Keratinocyte (primary cell): ENCODE data around the gene NPLOC4. TPM values are rescaled to one million over a fixed set of nuclear protein-coding genes. Genes with fewer than 3 reads are reported as not detected.

Source experiments
- DNase-seq: peaks from one replicate; pipeline ENCODE4 v3.0.0-alpha.2; 2011; ENCODE audit warnings: low read depth, missing footprints, low spot score
- FAIRE-seq: peaks from 2 replicates; lab custom pipeline; 2011; peaks lifted over from hg19 to GRCh38; lab: Jason Lieb, UNC
- H2AFZ ChIP-seq: 2 replicates; pipeline ENCODE4 v1.6.0; 2012; ENCODE audit warnings: low read length, control low read depth, inconsistent platforms; ENCODE audit not compliant: control insufficient read depth
- H3K27ac ChIP-seq: 2 replicates; pipeline ENCODE4 v1.5.1; 2011; ENCODE audit warnings: low read length; ENCODE audit not compliant: control insufficient read depth, insufficient read depth
- H3K27me3 ChIP-seq: 3 replicates; pipeline ENCODE4 v1.6.0; 2011; ENCODE audit warnings: low read length; ENCODE audit not compliant: control insufficient read depth, insufficient read depth; ENCODE audit errors: extremely low read depth
- H3K36me3 ChIP-seq, 2 experiments: 2 replicates in 1 of 2; 3 replicates in 1 of 2; pipeline ENCODE4 v1.5.1; 2011; ENCODE audit warnings: low read length in 2 of 2, mild to moderate bottlenecking in 1 of 2; ENCODE audit not compliant: control insufficient read depth in 2 of 2, insufficient read depth in 2 of 2; ENCODE audit errors: extremely low read depth in 1 of 2
- H3K4me1 ChIP-seq: 3 replicates; pipeline ENCODE4 v1.5.1; 2011; ENCODE audit warnings: low read length; ENCODE audit not compliant: control insufficient read depth, insufficient read depth; ENCODE audit errors: extremely low read depth
- H3K4me2 ChIP-seq: 3 replicates; pipeline ENCODE4 v1.6.0; 2011; ENCODE audit warnings: low read depth, low read length; ENCODE audit not compliant: control insufficient read depth, insufficient read depth; ENCODE audit errors: extremely low read depth
- H3K4me3 ChIP-seq, 3 experiments: fragments of 200-600 bp in 1 of 3; sonication (generic) in 1 of 3; 2 replicates in 2 of 3; 3 replicates in 1 of 3; pipeline ENCODE4 v1.5.1; 2011 to 2016; ENCODE audit warnings: low read length in 3 of 3, mild to moderate bottlenecking in 3 of 3, control low read depth in 2 of 3, inconsistent platforms in 1 of 3, low read depth in 1 of 3, mixed read lengths in 1 of 3, mixed run types in 1 of 3, moderate library complexity in 1 of 3; ENCODE audit not compliant: control insufficient read depth in 2 of 3, insufficient read depth in 2 of 3; ENCODE audit errors: extremely low read depth in 1 of 3
- H3K79me2 ChIP-seq: 2 replicates; pipeline ENCODE4 v1.6.0; 2012; ENCODE audit warnings: low read length; ENCODE audit not compliant: control insufficient read depth, insufficient read depth
- H3K9ac ChIP-seq: 3 replicates; pipeline ENCODE4 v1.6.0; 2011; ENCODE audit warnings: low read length; ENCODE audit not compliant: control insufficient read depth, insufficient read depth; ENCODE audit errors: extremely low read depth
- H3K9me1 ChIP-seq: 3 replicates; pipeline ENCODE4 v1.6.0; 2011; ENCODE audit warnings: low read length; ENCODE audit not compliant: control insufficient read depth, insufficient read depth; ENCODE audit errors: extremely low read depth
- H3K9me3 ChIP-seq: 2 replicates; pipeline ENCODE4 v1.5.1; 2012; ENCODE audit warnings: low read depth, low read length; ENCODE audit not compliant: control insufficient read depth
- H4K20me1 ChIP-seq: 3 replicates; pipeline ENCODE4 v1.6.0; 2011; ENCODE audit warnings: low read length; ENCODE audit not compliant: control insufficient read depth, insufficient read depth; ENCODE audit errors: extremely low read depth
- EZH2 ChIP-seq: IDR thresholded peaks from one replicate; pipeline ENCODE4 v1.6.1; 2012; ENCODE audit warnings: inconsistent platforms, mild to moderate bottlenecking, low read length, moderate library complexity
- dilution Hi-C: fragments of 300-500 bp; cut with MboI; formaldehyde crosslinking; loops from one replicate; pipeline ENCODE4 v1.7.0; 2020; ENCODE audit warnings: low sequenced_read_pairs; ENCODE audit not compliant: extremely low pct_ligation_motif_present
- polyA plus RNA-seq, 5 experiments: library from polyadenylated mRNA; depleted of rRNA in 3 of 5; stranded (reverse) in 3 of 5; stranded (forward) in 1 of 5; unstranded in 1 of 5; fragments of >200 nt; gene quantifications; 1 replicate in 1 of 5; 2 replicates in 3 of 5; 3 replicates in 1 of 5; pipeline versions ENCODE4 v1.2.1 to v1.2.3, GENCODE V29; 2011 to 2012; ENCODE audit warnings: missing spikeins in 2 of 5, low read depth in 1 of 5, low replicate concordance in 1 of 5
- TF ChIP-seq, protein P1 (sequence below), 3 experiments: IDR thresholded peaks in 1 of 3; conservative IDR thresholded peaks in 1 of 3; optimal IDR thresholded peaks in 1 of 3; 2 replicates in 2 of 3; 3 replicates in 1 of 3; pipeline versions ENCODE3 to v1.5.1; 2011; ENCODE audit warnings: low read length in 3 of 3, mild to moderate bottlenecking in 3 of 3, moderate library complexity in 2 of 3, control low read depth in 1 of 3, inconsistent platforms in 1 of 3; ENCODE audit not compliant: insufficient read depth in 2 of 3; ENCODE audit errors: extremely low read depth in 1 of 3

Gene NPLOC4
- polyA plus RNA-seq, 1 donor (not counting 4 experiments of a cell fraction or from before 2014, with no cell fraction given), result 64.0 TPM

DNA sequence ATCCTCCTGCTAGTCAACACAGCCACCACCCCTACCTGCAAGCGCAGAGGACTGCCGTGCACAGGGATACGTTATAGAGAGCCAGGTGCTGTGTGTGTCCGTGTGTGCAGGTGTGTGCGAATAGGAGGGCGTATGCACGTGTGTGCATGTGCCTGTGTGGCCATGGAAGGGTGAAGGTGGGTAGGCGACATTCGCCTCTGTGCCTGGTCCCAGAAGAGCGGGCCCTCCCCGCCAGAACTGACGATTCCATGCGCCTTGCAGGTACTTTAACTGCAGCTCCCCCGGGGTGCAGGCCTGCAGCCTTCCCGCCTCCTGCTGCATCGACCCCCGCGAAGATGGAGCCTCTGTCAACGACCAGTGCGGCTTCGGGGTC is 10.7 kb upstream of the NPLOC4 start:
- Histone ChIP-seq H2AFZ (no peak overlapping the region), H3K9me3 (no peaks in the 10 kb centered on the region), H4K20me1 (peaks cover 4% of the 10 kb centered on the region), H3K27ac (no peak overlapping the region), H3K36me3 (peaks cover 0 to 3% of the 10 kb centered on the region in 2 experiments), H3K27me3 (peaks cover 25% of the 10 kb centered on the region), H3K4me3 (no peak overlapping the region), H3K4me2 (no peak overlapping the region), H3K4me1 (peaks cover under 1% of the 10 kb centered on the region), H3K9me1 (no peaks in the 10 kb centered on the region), H3K9ac (no peak overlapping the region), H3K79me2 (no peaks in the 10 kb centered on the region)
- DNase-seq (no peak), FAIRE-seq (no peak)
- TF ChIP-seq EZH2, result peak; percentile 59
- TF ChIP-seq, protein P1, sequence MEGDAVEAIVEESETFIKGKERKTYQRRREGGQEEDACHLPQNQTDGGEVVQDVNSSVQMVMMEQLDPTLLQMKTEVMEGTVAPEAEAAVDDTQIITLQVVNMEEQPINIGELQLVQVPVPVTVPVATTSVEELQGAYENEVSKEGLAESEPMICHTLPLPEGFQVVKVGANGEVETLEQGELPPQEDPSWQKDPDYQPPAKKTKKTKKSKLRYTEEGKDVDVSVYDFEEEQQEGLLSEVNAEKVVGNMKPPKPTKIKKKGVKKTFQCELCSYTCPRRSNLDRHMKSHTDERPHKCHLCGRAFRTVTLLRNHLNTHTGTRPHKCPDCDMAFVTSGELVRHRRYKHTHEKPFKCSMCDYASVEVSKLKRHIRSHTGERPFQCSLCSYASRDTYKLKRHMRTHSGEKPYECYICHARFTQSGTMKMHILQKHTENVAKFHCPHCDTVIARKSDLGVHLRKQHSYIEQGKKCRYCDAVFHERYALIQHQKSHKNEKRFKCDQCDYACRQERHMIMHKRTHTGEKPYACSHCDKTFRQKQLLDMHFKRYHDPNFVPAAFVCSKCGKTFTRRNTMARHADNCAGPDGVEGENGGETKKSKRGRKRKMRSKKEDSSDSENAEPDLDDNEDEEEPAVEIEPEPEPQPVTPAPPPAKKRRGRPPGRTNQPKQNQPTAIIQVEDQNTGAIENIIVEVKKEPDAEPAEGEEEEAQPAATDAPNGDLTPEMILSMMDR (optimal IDR thresholded peaks at IDR 0.05 in 1 of 3, IDR thresholded peaks at IDR 0.05 in 1 of 3, conservative IDR thresholded peaks at IDR 0.05 in 1 of 3; ENCODE audit: extremely low read depth in 1 of 3, insufficient read depth in 2 of 3, low read length in 3 of 3), result no peak
- dilution Hi-C loops, result no loop called here

DNA sequence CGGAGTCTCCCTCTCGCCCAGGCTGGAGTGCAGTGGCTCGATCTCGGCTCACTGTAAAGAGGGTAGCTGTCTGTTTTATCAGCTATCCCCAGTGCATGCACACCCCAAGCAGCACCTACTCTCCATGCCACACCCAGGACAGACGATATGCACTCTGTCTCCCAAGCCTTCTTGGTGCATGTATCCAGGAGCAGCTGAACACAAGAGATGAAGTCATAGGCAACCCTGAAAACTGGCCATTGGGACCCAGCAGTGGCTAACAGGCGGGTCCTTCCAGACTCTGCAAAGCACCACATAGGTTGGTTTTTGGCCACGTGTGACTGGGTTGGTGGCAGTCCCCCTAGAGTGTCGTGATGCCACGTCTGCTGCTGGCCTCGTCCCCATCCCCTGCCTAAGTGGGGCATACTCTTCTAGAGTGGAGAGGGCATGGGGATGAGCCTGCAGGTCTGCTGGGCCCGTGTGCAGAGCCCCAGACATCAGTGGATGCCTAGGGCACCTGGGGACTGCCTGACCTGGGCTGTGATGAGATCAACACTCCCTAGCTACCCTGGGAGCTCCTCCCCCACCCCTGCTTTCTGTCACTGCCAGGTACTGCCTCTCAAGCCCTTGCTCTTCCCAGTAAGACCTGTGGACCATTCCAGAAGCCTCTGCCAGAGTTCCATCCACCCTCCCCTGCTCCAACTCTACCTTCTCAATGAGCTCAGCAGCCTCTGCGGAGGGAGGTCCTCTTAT is 10.1 kb upstream of the NPLOC4 start:
- Histone ChIP-seq H3K36me3 (peaks cover 0 to 3% of the 10 kb centered on the region in 2 experiments), H3K4me2 (no peak overlapping the region), H3K9me1 (no peaks in the 10 kb centered on the region), H3K9me3 (no peaks in the 10 kb centered on the region), H2AFZ (no peak overlapping the region), H3K9ac (no peak overlapping the region), H3K79me2 (no peaks in the 10 kb centered on the region), H3K4me3 (no peak overlapping the region), H3K4me1 (peaks cover 7% of the 10 kb centered on the region), H3K27me3 (peaks cover 25% of the 10 kb centered on the region), H3K27ac (no peak overlapping the region), H4K20me1 (peaks cover 4% of the 10 kb centered on the region)
- DNase-seq (no peak), FAIRE-seq (no peak)
- TF ChIP-seq, protein P1 (optimal IDR thresholded peaks at IDR 0.05 in 1 of 3, IDR thresholded peaks at IDR 0.05 in 1 of 3, conservative IDR thresholded peaks at IDR 0.05 in 1 of 3; ENCODE audit: extremely low read depth in 1 of 3, insufficient read depth in 2 of 3, low read length in 3 of 3), result no peak
- TF ChIP-seq EZH2, result no peak
- dilution Hi-C loops, result no loop called here
